Neutrophil (primary cell): ENCODE results near the gene SLC35G2.

ENCODE experiments used
- H3K27ac ChIP-seq: fragments of 200-600 bp; sonication (generic); 2 replicates; pipeline ENCODE4 v1.5.1; 2016; ENCODE audit warnings: mild to moderate bottlenecking, moderate library complexity
- H3K27me3 ChIP-seq: fragments of 200-600 bp; sonication (generic); 2 replicates; pipeline ENCODE4 v1.6.0; 2016; ENCODE audit warnings: mild to moderate bottlenecking
- H3K36me3 ChIP-seq: fragments of 200-600 bp; sonication (generic); 2 replicates; pipeline ENCODE4 v1.5.1; 2017
- H3K4me1 ChIP-seq, 2 experiments: fragments of 200-600 bp in 1 of 2; sonication (generic) in 1 of 2; 1 replicate in 1 of 2; 2 replicates in 1 of 2; pipeline versions ENCODE4 v1.5.1 to v1.6.1; 2013 to 2016; ENCODE audit warnings: low read depth in 1 of 2, low read length in 1 of 2, mild to moderate bottlenecking in 1 of 2, moderate library complexity in 1 of 2; ENCODE audit not compliant: control insufficient read depth in 1 of 2, insufficient read depth in 1 of 2
- H3K4me3 ChIP-seq, 2 experiments: fragments of 200-600 bp in 1 of 2; sonication (generic) in 1 of 2; 1 replicate in 1 of 2; 2 replicates in 1 of 2; pipeline ENCODE4 v1.5.1; 2013 to 2016; ENCODE audit warnings: low read depth in 1 of 2, low read length in 1 of 2, mild to moderate bottlenecking in 1 of 2, moderate library complexity in 1 of 2
- H3K9me3 ChIP-seq: fragments of 200-600 bp; sonication (generic); 2 replicates; pipeline ENCODE4 v1.5.1; 2016
- CTCF ChIP-seq: fragments of 200-600 bp; sonication (generic); IDR thresholded peaks from 2 replicates; pipeline ENCODE4 v1.5.1; 2016; ENCODE audit warnings: antibody characterized with exemption

Gene SLC35G2

DNA sequence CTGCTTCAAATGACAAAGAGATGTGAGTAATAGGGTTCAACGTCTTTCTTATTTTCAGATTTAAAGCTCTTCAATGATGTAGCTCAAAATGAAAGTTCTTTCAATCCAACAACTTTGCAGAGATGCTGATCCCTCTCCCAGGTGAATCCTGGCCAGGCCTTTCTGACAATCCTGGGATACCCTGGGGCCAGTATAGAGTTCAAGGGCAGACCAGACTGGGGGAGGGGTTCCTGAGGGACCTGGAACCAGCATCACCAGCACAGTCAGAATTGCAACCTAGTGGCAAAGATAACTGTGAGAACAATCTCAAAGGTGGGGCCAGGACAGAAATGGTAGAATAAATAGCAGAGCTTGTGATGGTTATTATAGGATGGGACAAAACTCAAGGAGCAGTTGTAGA lies 23.4 kb downstream of the SLC35G2 start:
- Histone ChIP-seq H3K4me1 (no peaks in the 10 kb centered on the region), H3K27ac (no peak overlapping the region), H3K4me3 (no peak overlapping the region), H3K9me3 (no peaks in the 10 kb centered on the region), H3K36me3 (no peaks in the 10 kb centered on the region), H3K27me3 (no peaks in the 10 kb centered on the region)
- TF ChIP-seq CTCF = no peak

GRCh38 chr3:136844724-136845123 lies 25.8 kb downstream of the SLC35G2 start:
- no peaks in the 10 kb centered on the region for H3K4me1 ChIP-seq
- TF ChIP-seq CTCF = no peak
- H3K4me3 ChIP-seq = no peak overlapping the region
- H3K27me3 ChIP-seq = no peaks in the 10 kb centered on the region
- H3K9me3 ChIP-seq = no peaks in the 10 kb centered on the region
- H3K27ac ChIP-seq = no peak overlapping the region
- no peaks in the 10 kb centered on the region for H3K36me3 ChIP-seq

DNA sequence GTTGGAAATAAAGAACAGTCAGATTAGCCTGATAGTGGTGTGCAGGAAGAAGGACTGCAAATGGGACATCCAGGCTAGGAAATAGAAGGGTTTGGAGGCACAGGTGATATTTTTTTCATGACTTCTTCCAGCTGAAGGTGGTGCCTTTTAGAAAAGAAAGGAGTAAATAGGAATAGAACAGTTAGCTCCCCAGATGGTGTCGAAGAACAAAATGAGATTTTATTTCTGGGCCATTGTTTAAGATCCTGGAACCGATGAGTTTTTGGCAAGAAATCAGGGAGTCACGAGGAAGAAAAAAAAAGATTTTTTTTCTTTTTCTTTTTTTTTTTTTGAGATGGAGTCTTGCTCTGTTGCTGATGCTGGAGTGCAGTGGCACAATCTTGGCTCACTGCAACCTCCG lies 33.3 kb downstream of the SLC35G2 start:
- TF ChIP-seq CTCF = no peak
- H3K36me3 ChIP-seq = no peaks in the 10 kb centered on the region
- no peak overlapping the region for H3K27ac ChIP-seq
- H3K27me3 ChIP-seq = no peaks in the 10 kb centered on the region
- no peaks in the 10 kb centered on the region for H3K9me3 ChIP-seq
- H3K4me1 ChIP-seq = peaks cover 3 to 8% of the 10 kb centered on the region in 2 experiments
- no peak overlapping the region for H3K4me3 ChIP-seq

- Histone ChIP-seq H3K27me3 (no peaks in the 10 kb centered on the region), H3K4me1 (peaks cover 6 to 11% of the 10 kb centered on the region in 2 experiments), H3K4me3 (no peak overlapping the region), H3K9me3 (no peaks in the 10 kb centered on the region), H3K36me3 (no peaks in the 10 kb centered on the region), H3K27ac (no peak overlapping the region)
- TF ChIP-seq CTCF = no peak
These were observed 37.7 kb downstream of the SLC35G2 start for GRCh38 chr3:136856665-136857064.

- Histone ChIP-seq H3K27ac (no peak overlapping the region), H3K27me3 (no peaks in the 10 kb centered on the region), H3K9me3 (no peaks in the 10 kb centered on the region), H3K4me1 (peaks cover 10 to 19% of the 10 kb centered on the region in 2 experiments), H3K4me3 (no peak overlapping the region), H3K36me3 (no peaks in the 10 kb centered on the region)
- no peak for TF ChIP-seq CTCF
These were observed 39.5 kb downstream of the SLC35G2 start for GRCh38 chr3:136858381-136858780.

DNA sequence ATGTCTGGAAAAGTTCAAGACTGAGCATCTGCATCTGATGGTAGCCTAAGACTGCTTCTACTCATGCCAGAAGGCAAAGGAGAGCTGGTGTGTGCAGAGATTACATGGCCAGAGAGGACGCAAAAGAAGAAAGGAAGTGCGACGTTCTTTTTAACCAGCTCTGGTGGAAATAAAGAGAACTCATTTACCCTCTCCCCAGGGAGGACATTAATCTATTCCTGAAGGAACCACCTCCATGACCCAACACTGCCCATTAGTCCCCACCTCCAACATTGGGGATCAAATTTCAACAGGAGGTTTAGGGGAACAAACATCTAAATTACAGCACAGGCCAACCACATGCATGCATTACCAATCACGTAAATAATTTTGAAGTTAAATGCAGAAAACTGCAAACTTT lies 41.6 kb downstream of the SLC35G2 start:
- no peak overlapping the region for H3K4me3 ChIP-seq
- no peak for TF ChIP-seq CTCF
- no peaks in the 10 kb centered on the region for H3K36me3 ChIP-seq
- no peaks in the 10 kb centered on the region for H3K27me3 ChIP-seq
- no peak overlapping the region for H3K27ac ChIP-seq
- no peaks in the 10 kb centered on the region for H3K9me3 ChIP-seq
- peaks cover 13 to 22% of the 10 kb centered on the region in 2 experiments for H3K4me1 ChIP-seq
